Measurements from ENCODE around the gene KRT14. TPM values are rescaled to one million over a fixed set of nuclear protein-coding genes. Genes with fewer than 3 reads are reported as not detected.
"Not testable (repeated sequence)": the region's sequence is repeated elsewhere in the genome, so short reads cannot be mapped to it uniquely, and the experiment has no call there.

The KRT14 gene
- total and polyA plus RNA-seq, 8 donors, result 0.26 to 0.38 (median 0.29) TPM; not detected in 4

DNA sequence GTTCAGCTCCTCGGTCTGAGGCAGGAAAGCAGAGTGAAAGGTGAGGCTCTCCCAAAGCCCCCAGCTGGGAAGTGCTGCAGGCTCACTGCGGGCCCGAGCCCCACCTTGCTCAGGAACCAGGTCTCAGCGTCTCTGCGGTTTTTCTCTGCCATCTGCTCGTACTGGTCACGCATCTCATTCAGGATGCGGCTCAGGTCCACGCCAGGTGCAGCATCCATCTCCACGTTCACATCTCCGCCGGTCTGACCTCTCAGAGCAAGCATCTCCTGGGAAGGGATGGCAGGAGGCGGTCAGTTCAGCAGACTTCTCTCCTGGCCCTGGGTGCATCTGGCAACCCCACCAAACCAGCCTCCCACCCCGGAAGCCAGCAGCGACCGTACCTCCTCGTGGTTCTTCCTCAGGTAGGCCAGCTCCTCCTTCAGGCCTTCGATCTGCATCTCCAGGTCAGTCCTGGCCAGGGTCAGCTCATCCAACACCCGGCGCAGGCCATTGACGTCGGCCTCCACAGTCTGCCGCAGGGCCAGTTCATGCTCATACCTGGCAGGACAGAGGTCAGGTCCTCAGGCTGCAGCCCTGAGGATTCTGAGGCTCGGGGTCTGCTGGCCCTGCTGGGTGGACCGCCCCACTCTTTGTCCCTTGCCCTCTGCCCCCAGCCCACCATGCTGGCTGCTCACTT is 24.4 kb upstream of the KRT14 start:
- TF ChIP-seq, protein P1, sequence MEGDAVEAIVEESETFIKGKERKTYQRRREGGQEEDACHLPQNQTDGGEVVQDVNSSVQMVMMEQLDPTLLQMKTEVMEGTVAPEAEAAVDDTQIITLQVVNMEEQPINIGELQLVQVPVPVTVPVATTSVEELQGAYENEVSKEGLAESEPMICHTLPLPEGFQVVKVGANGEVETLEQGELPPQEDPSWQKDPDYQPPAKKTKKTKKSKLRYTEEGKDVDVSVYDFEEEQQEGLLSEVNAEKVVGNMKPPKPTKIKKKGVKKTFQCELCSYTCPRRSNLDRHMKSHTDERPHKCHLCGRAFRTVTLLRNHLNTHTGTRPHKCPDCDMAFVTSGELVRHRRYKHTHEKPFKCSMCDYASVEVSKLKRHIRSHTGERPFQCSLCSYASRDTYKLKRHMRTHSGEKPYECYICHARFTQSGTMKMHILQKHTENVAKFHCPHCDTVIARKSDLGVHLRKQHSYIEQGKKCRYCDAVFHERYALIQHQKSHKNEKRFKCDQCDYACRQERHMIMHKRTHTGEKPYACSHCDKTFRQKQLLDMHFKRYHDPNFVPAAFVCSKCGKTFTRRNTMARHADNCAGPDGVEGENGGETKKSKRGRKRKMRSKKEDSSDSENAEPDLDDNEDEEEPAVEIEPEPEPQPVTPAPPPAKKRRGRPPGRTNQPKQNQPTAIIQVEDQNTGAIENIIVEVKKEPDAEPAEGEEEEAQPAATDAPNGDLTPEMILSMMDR (IDR thresholded peaks at IDR 0.05), result no peak
- WGBS, 2 donors, result 69 to 75% methylated on average over 25 of the region's 25 CpGs
- intact Hi-C loops (cut with DNase I), result no loop called here
- Histone ChIP-seq H3K4me3 (no peak overlapping the region), H3K27ac (no peak overlapping the region), H3K36me3 (no peaks in the 10 kb centered on the region), H3K27me3 (no peaks in the 10 kb centered on the region), H3K4me1 (no peaks in the 10 kb centered on the region), H3K9me3 (no peaks in the 10 kb centered on the region)
- DNase-seq (no peak), ATAC-seq (no peak), FAIRE-seq (no peak)

- H3K36me3 ChIP-seq; DNase-seq; H3K4me3 ChIP-seq; FAIRE-seq; H3K4me1 ChIP-seq; H3K27ac ChIP-seq; H3K27me3 ChIP-seq; H3K9me3 ChIP-seq; ATAC-seq; intact Hi-C loops (cut with DNase I): not testable (repeated sequence)
- WGBS, 2 donors, result 8 to 20% methylated on average over 9 to 10 of the region's 10 CpGs
Observed at GRCh38 chr17:41610061-41610517, 23.4 kb upstream of the KRT14 start.

GRCh38 chr17:41606930-41607329 is 20.2 kb upstream of the KRT14 start:
- ATAC-seq; DNase-seq; H3K27me3 ChIP-seq; H3K9me3 ChIP-seq; H3K36me3 ChIP-seq; H3K4me1 ChIP-seq; H3K27ac ChIP-seq; H3K4me3 ChIP-seq; intact Hi-C loops (cut with DNase I); FAIRE-seq: not testable (repeated sequence)
- 55 to 67% methylated on average over 4 of the region's 4 CpGs for WGBS, 2 donors

DNA sequence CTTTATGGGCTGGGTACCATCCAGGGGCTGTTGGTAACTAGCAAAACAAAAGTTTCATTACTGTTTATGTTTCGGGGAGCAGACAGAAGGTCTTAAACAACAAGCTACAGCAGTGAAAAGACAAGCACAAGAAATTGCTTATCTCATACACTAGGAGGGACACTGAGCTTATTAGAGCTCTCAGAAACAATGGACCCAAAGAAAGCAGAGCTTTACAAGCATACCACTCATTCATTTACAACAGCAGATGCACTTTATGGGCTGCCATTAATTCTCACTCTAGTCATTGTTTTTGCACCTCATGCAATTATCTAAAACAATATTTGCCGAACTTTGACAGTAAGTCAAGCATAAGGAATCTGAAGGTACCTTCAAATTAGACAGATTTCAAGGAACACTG is 15.8 kb upstream of the KRT14 start:
- FAIRE-seq, result no peak
- Histone ChIP-seq H3K4me1 (no peaks in the 10 kb centered on the region), H3K27me3 (peaks cover 0 to 4% (median 0%) of the 10 kb centered on the region in 4 donors), H3K36me3 (no peaks in the 10 kb centered on the region), H3K4me3 (no peak overlapping the region), H3K9me3 (no peaks in the 10 kb centered on the region), H3K27ac (no peak overlapping the region)
- TF ChIP-seq, protein P1 (IDR thresholded peaks at IDR 0.05), result no peak
- intact Hi-C loops (cut with DNase I), result no loop called here
- DNase-seq, result no peak
- no peak for ATAC-seq
- WGBS, 2 donors, result 49 to 68% methylated on average over 2 of the region's 2 CpGs

DNA sequence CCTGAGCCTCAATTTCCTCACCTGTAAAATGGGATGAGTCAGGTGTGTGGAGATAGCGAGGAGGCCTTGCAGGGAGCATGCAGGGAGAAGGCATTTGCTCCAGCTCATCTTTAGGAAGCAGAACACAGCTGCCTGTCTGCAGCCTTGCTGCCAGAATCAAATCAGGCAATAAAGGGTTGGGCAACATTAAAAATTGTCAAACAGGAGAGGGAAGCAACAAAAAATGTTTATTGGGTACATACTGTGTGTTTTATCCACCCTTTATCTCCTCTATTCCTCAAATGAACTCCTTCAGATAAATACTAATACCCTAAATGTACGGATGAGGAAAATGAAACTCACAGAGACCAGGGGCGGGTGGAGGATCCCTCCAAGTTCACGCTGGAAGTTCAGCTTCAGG is 13.6 kb upstream of the KRT14 start:
- Histone ChIP-seq H3K4me1 (no peaks in the 10 kb centered on the region), H3K27ac (no peak overlapping the region), H3K36me3 (no peaks in the 10 kb centered on the region), H3K4me3 (no peak overlapping the region), H3K27me3 (peaks cover 0 to 4% (median 0%) of the 10 kb centered on the region in 4 donors), H3K9me3 (no peaks in the 10 kb centered on the region)
- DNase-seq (no peak), FAIRE-seq (no peak), ATAC-seq (no peak)
- intact Hi-C loops (cut with DNase I), result no loop called here
- 67 to 75% methylated on average over 4 of the region's 4 CpGs for WGBS, 2 donors
- TF ChIP-seq, protein P1 (IDR thresholded peaks at IDR 0.05), result no peak

GRCh38 chr17:41599680-41600079 is 13.0 kb upstream of the KRT14 start:
- Histone ChIP-seq H3K9me3 (no peaks in the 10 kb centered on the region), H3K27ac (no peak overlapping the region), H3K27me3 (peaks cover 0 to 4% (median 0%) of the 10 kb centered on the region in 4 donors), H3K36me3 (no peaks in the 10 kb centered on the region), H3K4me3 (no peak overlapping the region), H3K4me1 (no peaks in the 10 kb centered on the region)
- DNase-seq (no peak), ATAC-seq (no peak), FAIRE-seq (no peak)
- 58 to 78% methylated on average over 1 of the region's 1 CpG for WGBS, 2 donors
- TF ChIP-seq, protein P1 (IDR thresholded peaks at IDR 0.05), result no peak
- intact Hi-C loops (cut with DNase I), result no loop called here

Data from pancreas (tissue), 10 donors.